HG03064 (cell line): ENCODE results near the gene STN1.

Experiments used
- ATAC-seq: cut with Tn5 transposase; IDR thresholded peaks from one replicate; pipeline ENCODE4 v1.9.1; 2021; ENCODE audit warnings: low read depth; ENCODE audit not compliant: unreplicated experiment

The STN1 gene

DNA sequence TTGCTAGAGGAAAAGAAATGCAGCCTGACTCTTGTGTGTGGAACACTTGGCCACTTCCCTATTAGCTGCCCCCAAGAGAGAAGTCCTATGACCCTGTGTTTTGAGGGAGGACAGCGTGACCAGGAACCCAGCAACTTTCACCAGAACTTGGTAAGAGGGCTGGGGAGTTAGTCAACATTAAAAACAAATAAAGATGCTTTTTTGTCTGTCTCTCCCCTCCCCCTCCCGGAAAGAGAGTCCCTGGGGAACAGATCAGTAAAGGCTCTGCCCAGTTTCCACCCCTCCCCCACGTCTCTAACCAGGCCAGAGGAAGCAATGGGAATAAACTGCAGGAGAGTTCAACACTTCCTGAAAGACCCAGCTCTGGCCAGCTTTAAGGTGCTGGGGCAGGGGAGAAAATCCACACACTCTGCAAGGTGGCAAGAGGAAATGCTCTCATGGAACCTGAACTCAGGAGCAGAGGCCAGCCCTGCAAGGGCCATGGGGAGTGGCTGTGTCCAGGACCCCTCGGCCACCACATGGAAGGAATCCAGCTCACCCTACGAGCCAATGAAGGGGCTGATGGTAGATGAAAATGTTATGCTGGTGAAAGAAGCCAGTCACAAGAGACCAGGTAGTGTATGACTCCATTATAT, 84.1 kb downstream of the STN1 start:
- no peak for ATAC-seq

- no peak for ATAC-seq
These were observed 85.2 kb downstream of the STN1 start for GRCh38 chr10:103832806-103833205.
